GM12801 (cell line): Measurements from ENCODE around the gene DPYD.

Experiments used
- CTCF ChIP-seq: IDR thresholded peaks from one replicate; pipeline ENCODE4 v1.5.1; 2011; ENCODE audit warnings: control low read depth; ENCODE audit not compliant: insufficient read length; ENCODE audit errors: extremely low read depth

The DPYD gene

GRCh38 chr1:97668945-97669344 is 251.9 kb downstream of the DPYD start:
- no peak for TF ChIP-seq CTCF

DNA sequence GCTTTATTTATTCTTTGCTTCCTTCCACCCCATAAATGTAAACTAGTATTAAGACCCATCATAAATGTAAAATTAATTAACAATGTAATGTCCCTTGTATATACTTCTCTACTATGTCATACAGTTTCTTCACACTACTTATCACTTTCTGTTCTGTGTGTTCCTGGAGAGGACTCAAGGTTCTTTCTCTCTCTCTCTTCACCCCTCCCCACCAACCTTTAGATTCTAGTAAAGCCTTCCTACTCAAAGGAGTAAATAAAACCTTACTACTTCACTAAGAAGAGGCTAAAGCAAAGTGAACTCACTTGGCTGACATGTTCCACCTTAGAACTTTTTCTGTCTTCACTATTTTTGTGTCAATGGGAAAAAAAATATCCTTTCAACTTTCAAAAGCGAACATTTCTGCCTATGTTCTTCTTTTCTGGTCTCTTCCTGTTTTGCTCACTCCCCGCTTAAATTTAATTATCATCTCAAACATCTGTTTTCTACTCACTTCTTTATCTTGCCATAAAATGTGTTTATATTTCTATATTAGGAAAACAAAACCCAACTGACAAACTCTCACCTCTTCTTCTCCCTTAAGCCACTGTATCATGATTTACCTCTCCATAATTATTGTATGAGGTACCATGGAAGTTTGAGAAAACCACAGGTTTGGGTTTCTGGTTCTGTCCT is 260.3 kb downstream of the DPYD start:
- no peak for TF ChIP-seq CTCF

DNA sequence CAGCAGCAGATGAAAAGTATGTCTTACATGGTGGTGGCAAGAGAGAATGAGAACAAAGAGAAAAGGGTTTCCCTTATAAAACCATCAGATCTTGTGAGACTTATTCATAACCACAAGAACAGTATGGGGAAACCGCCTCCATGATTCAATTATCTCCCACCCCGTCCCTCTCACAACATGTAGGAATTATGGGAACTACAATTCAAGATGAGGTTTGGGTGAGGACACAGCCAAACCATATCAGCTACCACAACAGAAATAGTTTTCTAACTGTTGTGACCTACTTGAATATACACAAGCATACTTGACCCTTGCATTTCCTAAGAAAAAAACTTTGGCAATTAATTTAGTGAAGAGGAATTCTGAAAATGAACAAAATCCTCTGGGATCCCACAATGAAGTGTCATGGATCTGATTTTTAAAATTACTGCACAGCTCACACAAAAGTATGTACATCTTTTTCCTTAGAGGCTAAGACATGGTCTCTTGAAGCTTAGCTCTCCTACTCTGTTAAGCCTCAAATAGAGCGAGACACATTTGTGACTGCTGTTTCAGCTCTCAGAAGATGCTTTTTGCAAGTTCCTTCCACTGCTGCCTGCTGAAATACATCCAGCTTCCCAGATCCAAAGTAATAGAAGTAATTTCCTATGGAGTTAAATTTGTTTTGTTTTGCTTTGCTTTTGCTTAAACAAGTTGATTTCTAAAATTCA is 265.8 kb downstream of the DPYD start:
- no peak for TF ChIP-seq CTCF

- TF ChIP-seq CTCF = no peak
Observed at GRCh38 chr1:97651250-97651649, 269.6 kb downstream of the DPYD start.

DNA sequence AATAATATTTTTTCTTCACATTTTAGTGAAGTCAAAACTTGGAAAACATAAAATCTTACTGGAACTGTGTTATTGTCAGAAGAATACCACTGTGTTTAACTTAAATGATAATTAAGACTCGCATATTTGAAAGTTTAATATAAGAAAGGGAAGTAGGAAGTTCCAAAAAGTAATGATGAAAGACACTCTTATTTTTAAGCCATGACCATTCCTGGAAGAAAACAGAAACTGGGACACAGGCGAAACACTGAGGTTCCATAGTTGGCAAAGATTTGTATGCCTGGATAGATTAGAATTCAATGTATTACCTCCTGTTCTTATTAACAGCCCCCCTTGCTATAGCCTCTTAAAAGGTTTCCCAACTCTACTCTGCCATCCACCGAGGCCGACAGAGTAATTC is 271.2 kb downstream of the DPYD start:
- no peak for TF ChIP-seq CTCF

GRCh38 chr1:97647776-97648175 is 273.1 kb downstream of the DPYD start:
- TF ChIP-seq CTCF = no peak

DNA sequence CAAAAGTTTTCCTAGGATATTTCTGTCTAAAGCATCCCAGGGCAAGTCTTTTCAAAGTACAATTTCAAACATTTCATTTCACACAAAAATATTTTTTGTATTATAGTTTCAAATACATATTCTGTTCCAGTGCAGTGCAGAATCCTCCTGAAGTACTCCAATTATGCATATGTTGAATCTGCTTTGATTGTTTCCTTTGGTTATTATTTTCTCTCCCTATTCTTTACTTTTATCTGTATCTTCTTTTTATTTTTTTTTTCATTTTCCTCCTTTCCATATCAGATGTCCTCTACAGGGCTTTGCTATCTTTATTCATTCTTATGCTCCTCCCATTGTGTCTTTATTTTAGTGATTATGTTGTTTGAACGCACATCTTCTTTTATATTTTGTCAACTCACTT is 274.8 kb downstream of the DPYD start:
- no peak for TF ChIP-seq CTCF
